Peyer's patch (tissue), 4 donors: ENCODE results near the gene CEMIP. TPM values are rescaled to one million over a fixed set of nuclear protein-coding genes. Genes with fewer than 3 reads are reported as not detected.

ENCODE experiments used
- DNase-seq, 3 donors: peaks; one replicate each; pipeline ENCODE4 v3.0.0-alpha.2; 2017 to 2019
- H3K27ac ChIP-seq, 4 donors: fragments of 200-600 bp; sonication (generic); one replicate each; pipeline ENCODE4 v1.5.1; 2016 to 2019
- H3K27me3 ChIP-seq, 2 donors: fragments of 200-600 bp; sonication (generic); one replicate each; pipeline ENCODE4 v1.5.1; 2019
- H3K36me3 ChIP-seq, 3 donors: fragments of 200-600 bp; sonication (generic); one replicate each; pipeline ENCODE4 v1.5.1; 2016 to 2019
- H3K4me1 ChIP-seq, 4 donors: fragments of 200-600 bp; sonication (generic); one replicate each; pipeline ENCODE4 v1.5.1; 2016 to 2019
- H3K4me3 ChIP-seq, 4 donors: fragments of 200-600 bp; sonication (generic); 1 replicate in 3 of 4; 2 replicates in 1 of 4; pipeline ENCODE4 v1.5.1; 2016 to 2019; ENCODE audit warnings: mild to moderate bottlenecking in 1 of 4
- H3K9me3 ChIP-seq, 4 donors: fragments of 200-600 bp; sonication (generic); one replicate each; pipeline ENCODE4 v1.5.1; 2016 to 2019; ENCODE audit warnings: mild to moderate bottlenecking in 1 of 4
- CTCF ChIP-seq, 6 experiments: fragments of 450-650 bp in 4 of 6; fragments of 200-600 bp in 2 of 6; sonication (generic) in 1 of 6; IDR thresholded peaks; one replicate each; pipeline ENCODE4 v1.5.1; 2017 to 2019; ENCODE audit warnings: antibody characterized with exemption in 6 of 6, mild to moderate bottlenecking in 3 of 6, moderate library complexity in 1 of 6
- POLR2A ChIP-seq, 2 donors: fragments of 450-650 bp; IDR thresholded peaks; one replicate each; pipeline ENCODE4 v1.5.1; 2017; ENCODE audit warnings: antibody characterized with exemption in 2 of 2, mild to moderate bottlenecking in 2 of 2, moderate library complexity in 2 of 2
- total RNA-seq, 4 donors: library from RNA; depleted of rRNA; stranded (reverse); fragments of >200 nt; gene quantifications; one replicate each; pipeline ENCODE4 v1.1.0, GENCODE V29; 2016

The CEMIP gene
- total RNA-seq, 4 donors from 2014 or later: 0.27 to 0.83 (median 0.57) TPM; not detected in 1

- Histone ChIP-seq H3K27ac (no peak overlapping the region), H3K36me3 (peaks cover 0 to 45% (median 0%) of the 10 kb centered on the region in 3 donors), H3K4me3 (no peak overlapping the region), H3K27me3 (no peaks in the 10 kb centered on the region), H3K4me1 (no peaks in the 10 kb centered on the region), H3K9me3 (no peaks in the 10 kb centered on the region)
- TF ChIP-seq CTCF (IDR thresholded peaks at IDR 0.05) (no peak), POLR2A (IDR thresholded peaks at IDR 0.05) (no peak)
- no peak for DNase-seq
Measured at GRCh38 chr15:80946576-80946975, 167.4 kb downstream of the CEMIP start.

DNA sequence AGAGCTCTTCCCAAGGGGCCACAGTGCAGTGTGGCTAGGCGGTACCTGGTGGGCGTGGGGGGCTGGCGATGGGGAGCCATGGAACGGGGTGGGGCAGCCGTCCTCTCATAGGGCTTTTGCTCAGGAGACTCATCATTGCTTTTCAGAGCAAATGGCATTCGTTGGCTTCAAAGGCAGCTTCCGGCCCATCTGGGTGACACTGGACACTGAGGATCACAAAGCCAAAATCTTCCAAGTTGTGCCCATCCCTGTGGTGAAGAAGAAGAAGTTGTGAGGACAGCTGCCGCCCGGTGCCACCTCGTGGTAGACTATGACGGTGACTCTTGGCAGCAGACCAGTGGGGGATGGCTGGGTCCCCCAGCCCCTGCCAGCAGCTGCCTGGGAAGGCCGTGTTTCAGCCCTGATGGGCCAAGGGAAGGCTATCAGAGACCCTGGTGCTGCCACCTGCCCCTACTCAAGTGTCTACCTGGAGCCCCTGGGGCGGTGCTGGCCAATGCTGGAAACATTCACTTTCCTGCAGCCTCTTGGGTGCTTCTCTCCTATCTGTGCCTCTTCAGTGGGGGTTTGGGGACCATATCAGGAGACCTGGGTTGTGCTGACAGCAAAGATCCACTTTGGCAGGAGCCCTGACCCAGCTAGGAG lies 169.6 kb downstream of the CEMIP start:
- Histone ChIP-seq H3K4me1 (no peaks in the 10 kb centered on the region), H3K9me3 (no peaks in the 10 kb centered on the region), H3K4me3 (no peak overlapping the region), H3K27ac (no peak overlapping the region), H3K27me3 (no peaks in the 10 kb centered on the region), H3K36me3 (peaks cover 0 to 45% (median 0%) of the 10 kb centered on the region in 3 donors)
- DNase-seq: no peak
- TF ChIP-seq POLR2A (IDR thresholded peaks at IDR 0.05) (no peak), CTCF (IDR thresholded peaks at IDR 0.05) (no peak)

DNA sequence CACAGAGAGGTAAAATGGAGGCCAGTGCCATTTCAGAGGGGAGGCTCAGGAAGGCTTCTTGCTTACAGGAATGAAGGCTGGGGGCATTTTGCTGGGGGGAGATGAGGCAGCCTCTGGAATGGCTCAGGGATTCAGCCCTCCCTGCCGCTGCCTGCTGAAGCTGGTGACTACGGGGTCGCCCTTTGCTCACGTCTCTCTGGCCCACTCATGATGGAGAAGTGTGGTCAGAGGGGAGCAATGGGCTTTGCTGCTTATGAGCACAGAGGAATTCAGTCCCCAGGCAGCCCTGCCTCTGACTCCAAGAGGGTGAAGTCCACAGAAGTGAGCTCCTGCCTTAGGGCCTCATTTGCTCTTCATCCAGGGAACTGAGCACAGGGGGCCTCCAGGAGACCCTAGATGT lies 170.6 kb downstream of the CEMIP start:
- TF ChIP-seq CTCF (IDR thresholded peaks at IDR 0.05) (no peak), POLR2A (IDR thresholded peaks at IDR 0.05) (no peak)
- Histone ChIP-seq H3K4me3 (no peak overlapping the region), H3K27me3 (no peaks in the 10 kb centered on the region), H3K36me3 (peaks cover 0 to 45% (median 0%) of the 10 kb centered on the region in 3 donors), H3K4me1 (no peaks in the 10 kb centered on the region), H3K9me3 (no peaks in the 10 kb centered on the region), H3K27ac (no peak overlapping the region)
- no peak for DNase-seq

DNA sequence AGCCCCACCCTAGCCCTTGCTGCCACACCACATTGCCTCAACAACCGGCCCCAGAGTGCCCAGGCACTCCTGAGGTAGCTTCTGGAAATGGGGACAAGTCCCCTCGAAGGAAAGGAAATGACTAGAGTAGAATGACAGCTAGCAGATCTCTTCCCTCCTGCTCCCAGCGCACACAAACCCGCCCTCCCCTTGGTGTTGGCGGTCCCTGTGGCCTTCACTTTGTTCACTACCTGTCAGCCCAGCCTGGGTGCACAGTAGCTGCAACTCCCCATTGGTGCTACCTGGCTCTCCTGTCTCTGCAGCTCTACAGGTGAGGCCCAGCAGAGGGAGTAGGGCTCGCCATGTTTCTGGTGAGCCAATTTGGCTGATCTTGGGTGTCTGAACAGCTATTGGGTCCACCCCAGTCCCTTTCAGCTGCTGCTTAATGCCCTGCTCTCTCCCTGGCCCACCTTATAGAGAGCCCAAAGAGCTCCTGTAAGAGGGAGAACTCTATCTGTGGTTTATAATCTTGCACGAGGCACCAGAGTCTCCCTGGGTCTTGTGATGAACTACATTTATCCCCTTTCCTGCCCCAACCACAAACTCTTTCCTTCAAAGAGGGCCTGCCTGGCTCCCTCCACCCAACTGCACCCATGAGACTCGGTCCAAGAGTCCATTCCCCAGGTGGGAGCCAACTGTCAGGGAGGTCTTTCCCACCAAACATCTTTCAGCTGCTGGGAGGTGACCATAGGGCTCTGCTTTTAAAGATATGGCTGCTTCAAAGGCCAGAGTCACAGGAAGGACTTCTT lies 171.3 kb downstream of the CEMIP start:
- TF ChIP-seq POLR2A (IDR thresholded peaks at IDR 0.05): no peak
- TF ChIP-seq CTCF (IDR thresholded peaks at IDR 0.05): no peak
- H3K27ac ChIP-seq: no peak overlapping the region
- no peaks in the 10 kb centered on the region for H3K27me3 ChIP-seq
- peaks cover 0 to 43% (median 0%) of the 10 kb centered on the region in 3 donors for H3K36me3 ChIP-seq
- H3K4me1 ChIP-seq: no peaks in the 10 kb centered on the region
- DNase-seq: no peak
- H3K4me3 ChIP-seq: no peak overlapping the region
- H3K9me3 ChIP-seq: no peaks in the 10 kb centered on the region

DNA sequence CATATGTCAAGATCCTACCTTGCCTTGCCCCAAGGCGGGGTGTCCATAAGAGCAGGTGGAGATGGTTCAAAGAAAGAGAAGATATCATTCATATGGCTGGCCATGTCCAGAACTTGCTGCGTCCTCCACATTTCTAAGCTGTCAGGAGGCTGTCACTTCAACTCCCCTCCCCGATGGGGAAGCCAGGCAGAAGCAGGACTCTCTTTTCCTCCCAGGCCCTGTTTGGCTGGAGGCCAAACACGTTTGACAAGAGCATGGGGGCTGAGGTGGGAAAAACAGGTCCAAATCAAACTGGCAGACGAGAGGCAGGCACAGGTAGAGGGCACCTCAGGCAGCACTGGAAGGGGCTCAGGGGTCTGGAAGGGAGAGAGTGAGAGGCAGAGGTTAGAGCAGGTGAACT lies 172.8 kb downstream of the CEMIP start:
- H3K4me1 ChIP-seq: no peaks in the 10 kb centered on the region

More for the DNA sequence above, 172.8 kb downstream of the CEMIP start:
- no peak overlapping the region for H3K4me3 ChIP-seq
- no peak for DNase-seq
- no peaks in the 10 kb centered on the region for H3K9me3 ChIP-seq
- H3K27ac ChIP-seq: no peak overlapping the region
- H3K27me3 ChIP-seq: no peaks in the 10 kb centered on the region
- no peak for TF ChIP-seq CTCF (IDR thresholded peaks at IDR 0.05)
- TF ChIP-seq POLR2A (IDR thresholded peaks at IDR 0.05): no peak
- peaks cover 0 to 34% (median 0%) of the 10 kb centered on the region in 3 donors for H3K36me3 ChIP-seq
